ENCODE data around the gene SLC22A4. TPM values are rescaled to one million over a fixed set of nuclear protein-coding genes. Genes with fewer than 3 reads are reported as not detected.

SLC22A4 gene
- total RNA-seq, 1 experiment from 2014 or later = 0.72 TPM

DNA sequence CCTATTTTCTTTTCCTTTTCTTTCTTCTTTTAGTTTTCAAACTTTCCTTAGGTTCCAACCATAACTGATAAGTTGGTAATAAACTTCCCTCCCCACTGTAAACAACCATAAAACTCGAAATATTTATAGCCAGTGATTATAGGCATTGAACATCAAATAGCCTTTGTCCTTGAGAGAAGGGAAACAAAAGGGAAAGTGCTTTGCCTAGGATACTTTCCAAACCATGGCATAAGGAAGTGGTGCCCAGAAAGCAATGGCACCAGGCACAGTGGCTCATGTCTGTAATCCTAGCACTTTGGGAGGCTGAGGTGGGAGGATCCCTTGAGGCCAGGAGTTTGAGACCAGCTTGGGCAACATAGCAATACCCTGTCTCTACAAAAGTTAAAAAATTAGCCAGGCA is 48.6 kb upstream of the SLC22A4 start:
- peaks cover 5% of the 10 kb centered on the region in 2 experiments for H3K4me1 Mint-ChIP-seq
- peaks cover 2% of the 10 kb centered on the region for H3K27me3 Mint-ChIP-seq (ENCODE audit: low read depth)
- Histone ChIP-seq H3K27ac (ENCODE audit: insufficient read length, low read depth, low read length) (no peak overlapping the region), H3T11ph (ENCODE audit: low read length) (no peak overlapping the region), H2BK20ac (ENCODE audit: low read depth, low read length, poor library complexity, severe bottlenecking) (no peak overlapping the region), H3K79me1 (ENCODE audit: insufficient read depth, low read depth, low read length, poor library complexity, severe bottlenecking) (no peaks in the 10 kb centered on the region), H2BK15ac (ENCODE audit: low read depth, low read length) (no peak overlapping the region), H3K14ac (ENCODE audit: insufficient read depth, low read length) (no peak overlapping the region), H3K4me1 (ENCODE audit: insufficient read depth, low read length) (peaks cover under 1% of the 10 kb centered on the region; the same call in 1 of the 2 replicates), H3K18ac (ENCODE audit: insufficient read length, low read depth, low read length) (no peak overlapping the region), H4K5ac (ENCODE audit: insufficient read length, low read depth, low read length) (no peak overlapping the region), H3K9me3 (ENCODE audit: control insufficient read depth, low read depth, low read length) (no peaks in the 10 kb centered on the region), H2BK120ac (ENCODE audit: low read depth, low read length, poor library complexity, severe bottlenecking) (no peak overlapping the region), H2BK12ac (ENCODE audit: insufficient read length, low read depth, low read length) (no peak overlapping the region), H3K4me2 (ENCODE audit: insufficient read depth, insufficient read length, low read length) (no peak overlapping the region), H2AFZ (ENCODE audit: low read length) (no peak overlapping the region), H4K91ac (ENCODE audit: insufficient read length, low read depth, low read length) (no peak overlapping the region), H3K23me2 (ENCODE audit: insufficient read length, low read depth, low read length, poor library complexity, severe bottlenecking) (no peaks in the 10 kb centered on the region), H4K8ac (replicated peaks; ENCODE audit: insufficient read length, low read depth, low read length) (no peak overlapping the region), H3K27me3 (ENCODE audit: insufficient read depth, low read length) (no peaks in the 10 kb centered on the region), H2BK5ac (ENCODE audit: insufficient read length, low read length) (no peak overlapping the region), H3K9ac (ENCODE audit: extremely low read depth, insufficient read length, low read length) (no peak overlapping the region), H3K79me2 (ENCODE audit: insufficient read depth, low read length) (no peaks in the 10 kb centered on the region), H3K56ac (ENCODE audit: insufficient read length, low read depth, low read length) (no peak overlapping the region), H3K23ac (ENCODE audit: insufficient read length, low read depth, low read length) (no peak overlapping the region), H3K4ac (ENCODE audit: low read depth, low read length) (no peak overlapping the region), H2AK5ac (ENCODE audit: insufficient read length, low read length) (no peak overlapping the region), H4K20me1 (ENCODE audit: control insufficient read depth, insufficient read depth, insufficient read length) (no peaks in the 10 kb centered on the region)
- no peak for DNase-seq
- H3K9me3 Mint-ChIP-seq = peaks cover 14 to 20% of the 10 kb centered on the region in 2 experiments
- WGBS (ENCODE audit: extremely low coverage, insufficient read length, low lambda C conversion rate) = no CpG with 5 or more reads among the region's 1 CpG
- H3K27ac Mint-ChIP-seq = no peak overlapping the region
- TF ChIP-seq, protein P1, sequence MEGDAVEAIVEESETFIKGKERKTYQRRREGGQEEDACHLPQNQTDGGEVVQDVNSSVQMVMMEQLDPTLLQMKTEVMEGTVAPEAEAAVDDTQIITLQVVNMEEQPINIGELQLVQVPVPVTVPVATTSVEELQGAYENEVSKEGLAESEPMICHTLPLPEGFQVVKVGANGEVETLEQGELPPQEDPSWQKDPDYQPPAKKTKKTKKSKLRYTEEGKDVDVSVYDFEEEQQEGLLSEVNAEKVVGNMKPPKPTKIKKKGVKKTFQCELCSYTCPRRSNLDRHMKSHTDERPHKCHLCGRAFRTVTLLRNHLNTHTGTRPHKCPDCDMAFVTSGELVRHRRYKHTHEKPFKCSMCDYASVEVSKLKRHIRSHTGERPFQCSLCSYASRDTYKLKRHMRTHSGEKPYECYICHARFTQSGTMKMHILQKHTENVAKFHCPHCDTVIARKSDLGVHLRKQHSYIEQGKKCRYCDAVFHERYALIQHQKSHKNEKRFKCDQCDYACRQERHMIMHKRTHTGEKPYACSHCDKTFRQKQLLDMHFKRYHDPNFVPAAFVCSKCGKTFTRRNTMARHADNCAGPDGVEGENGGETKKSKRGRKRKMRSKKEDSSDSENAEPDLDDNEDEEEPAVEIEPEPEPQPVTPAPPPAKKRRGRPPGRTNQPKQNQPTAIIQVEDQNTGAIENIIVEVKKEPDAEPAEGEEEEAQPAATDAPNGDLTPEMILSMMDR (conservative IDR thresholded peaks at IDR 0.05) = no peak
- no peak overlapping the region for H3K4me3 Mint-ChIP-seq
- H3K36me3 Mint-ChIP-seq (ENCODE audit: insufficient read depth in 1 of 3, low read depth in 3 of 3) = peaks cover 5 to 13% (median 6%) of the 10 kb centered on the region in 3 experiments

All from H9 (cell line).